Measurements from ENCODE around the gene SCAF11.

DNA sequence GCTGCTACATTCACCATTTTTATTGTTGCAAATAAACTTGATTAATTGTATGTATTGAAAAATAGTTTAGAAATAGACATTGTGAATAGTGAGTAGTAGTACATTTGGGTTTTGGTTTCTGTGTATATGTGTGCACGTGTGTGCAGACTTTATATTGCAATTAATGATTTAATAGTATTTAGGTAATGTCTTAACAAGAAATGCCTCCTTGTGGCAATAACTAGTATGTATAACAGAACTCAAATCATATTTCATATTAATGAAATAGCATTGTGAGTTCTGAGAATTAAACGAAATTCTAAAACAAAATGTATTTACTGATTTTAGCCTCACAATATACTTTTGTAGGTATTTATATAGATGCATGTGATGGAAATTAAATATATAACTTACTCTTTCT lies 100.1 kb downstream of the SCAF11 start:
- TF ChIP-seq CTCF (IDR thresholded peaks at IDR 0.05) (no peak), POLR2AphosphoS5 (IDR thresholded peaks at IDR 0.05) (no peak)
